ENCODE data around the gene CD19. TPM values are rescaled to one million over a fixed set of nuclear protein-coding genes. Genes with fewer than 3 reads are reported as not detected.
A peak's percentile ranks its signal among the peaks of the same experiment; 100 is the strongest.

The CD19 gene
- total RNA-seq, 3 donors from 2014 or later (not counting 1 experiment from before 2014, with no cell fraction given), result 0.79 to 2.5 (median 0.96) TPM

- Histone ChIP-seq H3K27me3 (ENCODE audit: control insufficient read depth, insufficient read depth, low read length) (no peaks in the 10 kb centered on the region), H3K4me3 (ENCODE audit: low read length) (no peak overlapping the region), H3K27ac (ENCODE audit: low read length) (no peak overlapping the region), H3K36me3 (ENCODE audit: control insufficient read depth, insufficient read depth, low read length) (peaks cover 6% of the 10 kb centered on the region), H3K9me3 (ENCODE audit: control insufficient read depth, insufficient read depth, low read length) (no peaks in the 10 kb centered on the region), H3K4me1 (ENCODE audit: control insufficient read depth, insufficient read depth, low read length) (peaks cover 16% of the 10 kb centered on the region)
- peaks cover 0 to 10% of the 10 kb centered on the region in 2 donors for H3K4me1 Mint-ChIP-seq
- ATAC-seq (peak in 2 of 3 donors; percentile 37 to 47), DNase-seq (no peak)
- no peak for TF ChIP-seq CTCF (IDR thresholded peaks at IDR 0.05)
- H3K9me3 Mint-ChIP-seq, result no peaks in the 10 kb centered on the region
- WGBS (ENCODE audit: insufficient coverage), result 30% methylated on average over 11 of the region's 11 CpGs
- H3K36me3 Mint-ChIP-seq, result no peaks in the 10 kb centered on the region
- peak overlapping the region in 1 of 2 donors; percentile 51 for H3K27ac Mint-ChIP-seq
- H3K4me3 Mint-ChIP-seq, result no peak overlapping the region
- intact Hi-C loops (cut with micrococcal nuclease), result no loop called here
- H3K27me3 Mint-ChIP-seq (ENCODE audit: low read depth in 2 of 2), result no peaks in the 10 kb centered on the region
Measured at GRCh38 chr16:28902909-28903308, 28.9 kb upstream of the CD19 start.

- TF ChIP-seq CTCF (IDR thresholded peaks at IDR 0.05), result no peak
- H3K27me3 ChIP-seq (ENCODE audit: control insufficient read depth, insufficient read depth, low read length), result no peaks in the 10 kb centered on the region
- Mint-ChIP-seq H3K4me1 (peaks cover 0 to 10% of the 10 kb centered on the region in 2 donors), H3K27ac (peak overlapping the region in 1 of 2 donors; percentile 51), H3K27me3 (ENCODE audit: low read depth in 2 of 2) (no peaks in the 10 kb centered on the region), H3K4me3 (no peak overlapping the region), H3K36me3 (no peaks in the 10 kb centered on the region), H3K9me3 (no peaks in the 10 kb centered on the region)
- H3K4me1 ChIP-seq (ENCODE audit: control insufficient read depth, insufficient read depth, low read length), result peaks cover 16% of the 10 kb centered on the region
- H3K4me3 ChIP-seq (ENCODE audit: low read length), result no peak overlapping the region
- no peak overlapping the region for H3K27ac ChIP-seq (ENCODE audit: low read length)
- intact Hi-C loops (cut with micrococcal nuclease), result no loop called here
- no peaks in the 10 kb centered on the region for H3K9me3 ChIP-seq (ENCODE audit: control insufficient read depth, insufficient read depth, low read length)
- 93% methylated on average over 29 of the region's 29 CpGs for WGBS (ENCODE audit: insufficient coverage)
- peaks cover 12% of the 10 kb centered on the region for H3K36me3 ChIP-seq (ENCODE audit: control insufficient read depth, insufficient read depth, low read length)
- DNase-seq (no peak), ATAC-seq (peak in 1 of 3 donors; percentile 3)
Measured at GRCh38 chr16:28903344-28904042, 28.3 kb upstream of the CD19 start.

- no peak for DNase-seq
- Mint-ChIP-seq H3K4me3 (no peak overlapping the region), H3K27me3 (ENCODE audit: low read depth in 2 of 2) (no peaks in the 10 kb centered on the region), H3K27ac (no peak overlapping the region), H3K36me3 (no peaks in the 10 kb centered on the region), H3K9me3 (no peaks in the 10 kb centered on the region), H3K4me1 (peaks cover 0 to 10% of the 10 kb centered on the region in 2 donors)
- WGBS (ENCODE audit: insufficient coverage), result 96% methylated on average over 14 of the region's 14 CpGs
- no peak for TF ChIP-seq CTCF (IDR thresholded peaks at IDR 0.05)
- H3K9me3 ChIP-seq (ENCODE audit: control insufficient read depth, insufficient read depth, low read length), result no peaks in the 10 kb centered on the region
- no peak overlapping the region for H3K27ac ChIP-seq (ENCODE audit: low read length)
- intact Hi-C loops (cut with micrococcal nuclease), result no loop called here
- H3K36me3 ChIP-seq (ENCODE audit: control insufficient read depth, insufficient read depth, low read length), result peaks cover 14% of the 10 kb centered on the region
- no peak for ATAC-seq
- H3K4me1 ChIP-seq (ENCODE audit: control insufficient read depth, insufficient read depth, low read length), result peaks cover 16% of the 10 kb centered on the region
- no peaks in the 10 kb centered on the region for H3K27me3 ChIP-seq (ENCODE audit: control insufficient read depth, insufficient read depth, low read length)
- H3K4me3 ChIP-seq (ENCODE audit: low read length), result no peak overlapping the region
Measured at GRCh38 chr16:28904363-28904762, 27.4 kb upstream of the CD19 start.

GRCh38 chr16:28904828-28905227 is 26.9 kb upstream of the CD19 start:
- no peak overlapping the region for H3K4me3 Mint-ChIP-seq
- no peaks in the 10 kb centered on the region for H3K27me3 ChIP-seq (ENCODE audit: control insufficient read depth, insufficient read depth, low read length)
- TF ChIP-seq CTCF (IDR thresholded peaks at IDR 0.05), result no peak
- H3K9me3 Mint-ChIP-seq, result no peaks in the 10 kb centered on the region
- H3K36me3 ChIP-seq (ENCODE audit: control insufficient read depth, insufficient read depth, low read length), result peaks cover 14% of the 10 kb centered on the region
- H3K36me3 Mint-ChIP-seq, result no peaks in the 10 kb centered on the region
- DNase-seq (no peak), ATAC-seq (no peak)
- 95% methylated on average over 16 of the region's 16 CpGs for WGBS (ENCODE audit: insufficient coverage)
- intact Hi-C loops (cut with micrococcal nuclease), result no loop called here
- no peak overlapping the region for H3K27ac Mint-ChIP-seq
- no peak overlapping the region for H3K27ac ChIP-seq (ENCODE audit: low read length)
- H3K4me1 ChIP-seq (ENCODE audit: control insufficient read depth, insufficient read depth, low read length), result peaks cover 16% of the 10 kb centered on the region
- no peaks in the 10 kb centered on the region for H3K9me3 ChIP-seq (ENCODE audit: control insufficient read depth, insufficient read depth, low read length)
- H3K4me3 ChIP-seq (ENCODE audit: low read length), result no peak overlapping the region
- H3K4me1 Mint-ChIP-seq, result peaks cover 0 to 10% of the 10 kb centered on the region in 2 donors
- no peaks in the 10 kb centered on the region for H3K27me3 Mint-ChIP-seq (ENCODE audit: low read depth in 2 of 2)
